Uterus (tissue), 4 donors: ENCODE results near the gene LRRC3. TPM values are rescaled to one million over a fixed set of nuclear protein-coding genes. Genes with fewer than 3 reads are reported as not detected.
"Not testable (repeated sequence)": the region's sequence is repeated elsewhere in the genome, so short reads cannot be mapped to it uniquely, and the experiment has no call there.

Source experiments
- DNase-seq, 2 donors: peaks; one replicate each; pipeline ENCODE4 v3.0.0-alpha.2; 2019 to 2020
- H3K27ac ChIP-seq, 2 donors: fragments of 200-600 bp; sonication (generic); 1 replicate in 1 of 2; 2 replicates in 1 of 2; pipeline ENCODE4 v1.5.1; 2016 to 2018
- H3K27me3 ChIP-seq, 2 donors: fragments of 200-600 bp; sonication (generic); one replicate each; pipeline ENCODE4 v1.5.1; 2018 to 2019; ENCODE audit warnings: control low read depth in 1 of 2
- H3K36me3 ChIP-seq, 2 donors: fragments of 200-600 bp; sonication (generic); one replicate each; pipeline ENCODE4 v1.5.1; 2019; ENCODE audit warnings: control low read depth in 1 of 2
- H3K4me1 ChIP-seq, 2 donors: fragments of 200-600 bp; sonication (generic); one replicate each; pipeline ENCODE4 v1.5.1; 2018 to 2019; ENCODE audit warnings: control low read depth in 1 of 2
- H3K4me3 ChIP-seq, 2 donors: fragments of 200-600 bp; sonication (generic); 1 replicate in 1 of 2; 2 replicates in 1 of 2; pipeline ENCODE4 v1.5.1; 2018 to 2019; ENCODE audit warnings: mild to moderate bottlenecking in 1 of 2
- H3K9me3 ChIP-seq, 2 donors: fragments of 200-600 bp; sonication (generic); one replicate each; pipeline ENCODE4 v1.5.1; 2019; ENCODE audit warnings: control low read depth in 1 of 2
- POLR2A ChIP-seq, 2 donors: fragments of 450-650 bp; IDR thresholded peaks; one replicate each; pipeline ENCODE4 v1.6.1; 2016; ENCODE audit warnings: antibody characterized with exemption in 2 of 2, mild to moderate bottlenecking in 1 of 2, moderate library complexity in 1 of 2
- intact Hi-C: fragments of 100-400 bp; cut with DNase I; formaldehyde crosslinking; loops from one replicate; pipeline ENCODE4 v1.15.1; 2023; ENCODE audit warnings: low total_unique reads
- total RNA-seq, 4 donors: library from RNA; depleted of rRNA in 3 of 4; stranded (reverse); fragments of >200 nt in 3 of 4; gene quantifications; one replicate each; pipeline versions ENCODE4 v1.1.0 to v1.2.4, GENCODE V29; 2014 to 2023
- TF ChIP-seq, protein P1 (sequence below), 4 experiments: fragments of 200-600 bp in 2 of 4; fragments of 450-650 bp in 2 of 4; sonication (generic) in 2 of 4; IDR thresholded peaks; one replicate each; pipeline ENCODE4 v1.5.1; 2016 to 2019; ENCODE audit warnings: antibody characterized with exemption in 4 of 4, mild to moderate bottlenecking in 2 of 4, moderate library complexity in 1 of 4
- donor health status: DM: yes; HTN: yes; CAD: no.

Gene LRRC3
- total RNA-seq, 4 donors from 2014 or later: under 0.01 to 2.3 (median 2.3) TPM; not detected in 1

DNA sequence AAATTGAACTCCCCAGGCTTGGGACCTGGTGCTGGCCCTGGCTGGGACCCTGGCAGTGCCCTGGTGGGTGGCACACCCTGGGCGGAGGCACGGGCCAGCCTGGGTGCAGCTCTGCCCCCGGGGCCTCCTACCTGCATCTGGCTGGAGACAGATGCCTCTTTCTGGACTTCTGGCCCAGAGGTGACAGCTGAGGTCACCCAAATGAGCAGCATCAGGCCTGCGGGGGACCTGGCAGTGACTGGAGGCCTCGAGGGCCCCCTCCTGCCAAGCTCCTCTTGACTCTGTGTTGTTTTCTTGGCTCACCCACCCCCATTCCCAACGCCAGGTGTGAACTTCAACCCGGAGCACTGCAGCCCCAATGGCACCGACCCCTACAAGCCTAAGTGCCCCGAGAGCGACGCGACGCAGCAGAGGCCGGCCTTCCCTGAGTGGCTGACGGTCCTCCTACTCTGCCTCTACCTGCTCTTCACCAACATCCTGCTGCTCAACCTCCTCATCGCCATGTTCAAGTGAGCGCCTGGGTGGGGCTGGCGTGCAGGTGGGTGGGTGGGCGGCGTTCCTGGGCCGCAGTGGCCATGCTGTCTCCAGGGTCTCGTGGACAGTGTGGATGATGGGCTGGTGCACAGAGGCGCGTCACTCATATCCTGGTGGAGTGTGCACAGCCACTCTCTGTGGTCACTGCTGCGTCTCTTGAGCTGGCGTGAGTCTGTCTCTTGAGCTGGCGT lies 41.6 kb upstream of the LRRC3 start:
- peaks cover 0 to 6% of the 10 kb centered on the region in 2 donors for H3K27me3 ChIP-seq
- H3K4me1 ChIP-seq: no peaks in the 10 kb centered on the region
- H3K4me3 ChIP-seq: no peak overlapping the region
- no peak for TF ChIP-seq POLR2A (IDR thresholded peaks at IDR 0.05)
- TF ChIP-seq, protein P1, sequence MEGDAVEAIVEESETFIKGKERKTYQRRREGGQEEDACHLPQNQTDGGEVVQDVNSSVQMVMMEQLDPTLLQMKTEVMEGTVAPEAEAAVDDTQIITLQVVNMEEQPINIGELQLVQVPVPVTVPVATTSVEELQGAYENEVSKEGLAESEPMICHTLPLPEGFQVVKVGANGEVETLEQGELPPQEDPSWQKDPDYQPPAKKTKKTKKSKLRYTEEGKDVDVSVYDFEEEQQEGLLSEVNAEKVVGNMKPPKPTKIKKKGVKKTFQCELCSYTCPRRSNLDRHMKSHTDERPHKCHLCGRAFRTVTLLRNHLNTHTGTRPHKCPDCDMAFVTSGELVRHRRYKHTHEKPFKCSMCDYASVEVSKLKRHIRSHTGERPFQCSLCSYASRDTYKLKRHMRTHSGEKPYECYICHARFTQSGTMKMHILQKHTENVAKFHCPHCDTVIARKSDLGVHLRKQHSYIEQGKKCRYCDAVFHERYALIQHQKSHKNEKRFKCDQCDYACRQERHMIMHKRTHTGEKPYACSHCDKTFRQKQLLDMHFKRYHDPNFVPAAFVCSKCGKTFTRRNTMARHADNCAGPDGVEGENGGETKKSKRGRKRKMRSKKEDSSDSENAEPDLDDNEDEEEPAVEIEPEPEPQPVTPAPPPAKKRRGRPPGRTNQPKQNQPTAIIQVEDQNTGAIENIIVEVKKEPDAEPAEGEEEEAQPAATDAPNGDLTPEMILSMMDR (IDR thresholded peaks at IDR 0.05): no peak
- H3K27ac ChIP-seq: no peak overlapping the region
- DNase-seq: no peak
- H3K9me3 ChIP-seq: no peaks in the 10 kb centered on the region
- intact Hi-C loops: no loop called here
- H3K36me3 ChIP-seq: no peaks in the 10 kb centered on the region

GRCh38 chr21:44414291-44415072 lies 40.8 kb upstream of the LRRC3 start:
- TF ChIP-seq POLR2A (IDR thresholded peaks at IDR 0.05): no peak
- TF ChIP-seq, protein P1 (IDR thresholded peaks at IDR 0.05): no peak
- no peak for DNase-seq

GRCh38 chr21:44415073-44416025 lies 40.0 kb upstream of the LRRC3 start:
- DNase-seq: peak in 1 of 2 donors; percentile 1
- Histone ChIP-seq H3K4me1 (no peaks in the 10 kb centered on the region), H3K27me3 (peaks cover 0 to 6% of the 10 kb centered on the region in 2 donors), H3K27ac (no peak overlapping the region), H3K36me3 (no peaks in the 10 kb centered on the region), H3K4me3 (no peak overlapping the region), H3K9me3 (no peaks in the 10 kb centered on the region)
- TF ChIP-seq POLR2A (IDR thresholded peaks at IDR 0.05): no peak
- TF ChIP-seq, protein P1 (IDR thresholded peaks at IDR 0.05): no peak
- intact Hi-C loops: no loop called here

More at GRCh38 chr21:44414291-44415072, 40.8 kb upstream of the LRRC3 start:
- H3K36me3 ChIP-seq: no peaks in the 10 kb centered on the region
- no peaks in the 10 kb centered on the region for H3K9me3 ChIP-seq
- H3K27ac ChIP-seq: no peak overlapping the region
- no peaks in the 10 kb centered on the region for H3K4me1 ChIP-seq
- intact Hi-C loops: no loop called here
- peaks cover 0 to 6% of the 10 kb centered on the region in 2 donors for H3K27me3 ChIP-seq
- no peak overlapping the region for H3K4me3 ChIP-seq

DNA sequence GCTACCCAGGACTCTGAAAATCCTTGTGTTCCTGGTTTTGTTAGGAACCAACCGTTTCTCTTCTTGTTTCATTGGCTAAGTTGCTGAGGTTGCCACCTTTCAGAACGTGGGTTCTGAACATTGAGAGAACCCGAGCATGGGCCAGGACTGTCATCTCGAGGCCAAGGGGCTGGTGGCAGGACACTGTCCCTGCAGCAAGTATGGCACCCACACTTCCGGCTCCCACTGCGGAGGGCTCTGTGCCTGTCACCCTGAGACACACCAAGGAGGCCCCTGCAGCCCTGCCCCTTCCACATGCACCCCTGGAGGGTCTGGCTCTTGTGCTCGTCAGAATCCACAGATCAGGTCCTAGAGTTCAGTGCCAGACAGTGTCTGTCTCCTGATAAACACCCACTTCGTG lies 39.1 kb upstream of the LRRC3 start:
- Histone ChIP-seq H3K4me3 (no peak overlapping the region), H3K4me1 (no peaks in the 10 kb centered on the region), H3K36me3 (no peaks in the 10 kb centered on the region), H3K27ac (no peak overlapping the region), H3K27me3 (peaks cover 0 to 6% of the 10 kb centered on the region in 2 donors), H3K9me3 (no peaks in the 10 kb centered on the region)
- intact Hi-C loops: no loop called here
- no peak for TF ChIP-seq POLR2A (IDR thresholded peaks at IDR 0.05)
- TF ChIP-seq, protein P1 (IDR thresholded peaks at IDR 0.05): no peak
- no peak for DNase-seq

- H3K27ac ChIP-seq, H3K9me3 ChIP-seq, H3K36me3 ChIP-seq, H3K27me3 ChIP-seq, intact Hi-C loops, DNase-seq, H3K4me3 ChIP-seq, H3K4me1 ChIP-seq: not testable (repeated sequence)
These were observed 37.6 kb upstream of the LRRC3 start for GRCh38 chr21:44417621-44418107.
